Stimulated activated CD4-positive, alpha-beta T cell treated with anti-CD3 and anti-CD28 coated beads, Interleukin-4, amount 100 ng/mL, for 4 hours (primary cell): ENCODE results near the gene TOP2B.

Experiments
- DNase-seq, 2 experiments: peaks; one replicate each; pipeline ENCODE4 v3.0.0-alpha.2; 2020

Gene TOP2B, protein sequence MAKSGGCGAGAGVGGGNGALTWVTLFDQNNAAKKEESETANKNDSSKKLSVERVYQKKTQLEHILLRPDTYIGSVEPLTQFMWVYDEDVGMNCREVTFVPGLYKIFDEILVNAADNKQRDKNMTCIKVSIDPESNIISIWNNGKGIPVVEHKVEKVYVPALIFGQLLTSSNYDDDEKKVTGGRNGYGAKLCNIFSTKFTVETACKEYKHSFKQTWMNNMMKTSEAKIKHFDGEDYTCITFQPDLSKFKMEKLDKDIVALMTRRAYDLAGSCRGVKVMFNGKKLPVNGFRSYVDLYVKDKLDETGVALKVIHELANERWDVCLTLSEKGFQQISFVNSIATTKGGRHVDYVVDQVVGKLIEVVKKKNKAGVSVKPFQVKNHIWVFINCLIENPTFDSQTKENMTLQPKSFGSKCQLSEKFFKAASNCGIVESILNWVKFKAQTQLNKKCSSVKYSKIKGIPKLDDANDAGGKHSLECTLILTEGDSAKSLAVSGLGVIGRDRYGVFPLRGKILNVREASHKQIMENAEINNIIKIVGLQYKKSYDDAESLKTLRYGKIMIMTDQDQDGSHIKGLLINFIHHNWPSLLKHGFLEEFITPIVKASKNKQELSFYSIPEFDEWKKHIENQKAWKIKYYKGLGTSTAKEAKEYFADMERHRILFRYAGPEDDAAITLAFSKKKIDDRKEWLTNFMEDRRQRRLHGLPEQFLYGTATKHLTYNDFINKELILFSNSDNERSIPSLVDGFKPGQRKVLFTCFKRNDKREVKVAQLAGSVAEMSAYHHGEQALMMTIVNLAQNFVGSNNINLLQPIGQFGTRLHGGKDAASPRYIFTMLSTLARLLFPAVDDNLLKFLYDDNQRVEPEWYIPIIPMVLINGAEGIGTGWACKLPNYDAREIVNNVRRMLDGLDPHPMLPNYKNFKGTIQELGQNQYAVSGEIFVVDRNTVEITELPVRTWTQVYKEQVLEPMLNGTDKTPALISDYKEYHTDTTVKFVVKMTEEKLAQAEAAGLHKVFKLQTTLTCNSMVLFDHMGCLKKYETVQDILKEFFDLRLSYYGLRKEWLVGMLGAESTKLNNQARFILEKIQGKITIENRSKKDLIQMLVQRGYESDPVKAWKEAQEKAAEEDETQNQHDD (N-terminal part only)

DNA sequence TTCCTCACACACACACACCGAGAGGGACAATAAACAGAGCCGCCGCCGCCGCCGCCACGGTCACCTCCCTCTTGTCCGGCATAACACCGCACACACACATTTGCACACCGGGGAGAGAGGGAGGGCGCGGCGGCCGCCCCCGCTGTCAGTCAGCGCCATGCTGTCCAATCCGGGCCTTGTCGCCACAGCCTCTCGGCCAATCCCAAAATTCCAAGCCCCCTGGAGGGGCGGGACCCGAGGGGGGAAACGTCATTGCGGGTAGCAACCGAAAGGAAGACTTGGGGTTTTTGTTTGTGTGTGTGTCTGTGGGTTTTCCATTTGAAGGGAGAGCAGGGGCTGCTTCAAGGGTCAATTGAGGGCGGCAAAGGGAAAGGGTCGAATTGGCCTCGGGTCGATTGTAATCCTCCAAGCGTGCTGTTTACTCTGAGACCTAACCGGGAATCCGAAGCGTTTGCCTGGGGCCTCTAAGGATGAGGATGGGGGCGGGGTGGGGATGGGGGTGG lies at the start of gene TOP2B:
Gene TOP2B, minus strand, starts transcription at position 96 of the 503 bp plus-strand sequence. CDS start 610 bp downstream, outside the sequence.
- peak; percentile 86 to 94 for DNase-seq

GRCh38 chr3:25713341-25713985 lies 48.8 kb upstream of the TOP2B start:
- no peak for DNase-seq

GRCh38 chr3:25711090-25711489 lies 46.4 kb upstream of the TOP2B start:
- DNase-seq = no peak

DNA sequence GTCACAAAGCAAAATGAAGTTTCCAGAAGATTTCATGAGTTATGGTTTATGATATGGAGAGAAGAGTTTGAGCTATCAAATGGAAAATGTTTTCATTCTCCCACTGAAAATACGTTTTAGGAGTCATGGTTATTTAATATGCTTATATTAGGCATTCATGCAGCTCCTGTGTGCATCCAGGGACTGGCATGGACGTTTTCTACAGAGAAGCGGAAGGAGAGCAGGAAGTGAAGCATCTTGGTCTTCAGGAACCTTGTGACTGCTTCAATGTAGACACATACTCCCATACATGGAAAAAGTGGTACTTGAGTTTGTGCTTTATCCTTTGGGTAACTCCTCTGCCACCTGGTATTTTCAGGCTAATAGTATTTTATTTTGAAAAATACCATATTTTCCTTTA lies 43.3 kb upstream of the TOP2B start:
- DNase-seq = no peak

DNA sequence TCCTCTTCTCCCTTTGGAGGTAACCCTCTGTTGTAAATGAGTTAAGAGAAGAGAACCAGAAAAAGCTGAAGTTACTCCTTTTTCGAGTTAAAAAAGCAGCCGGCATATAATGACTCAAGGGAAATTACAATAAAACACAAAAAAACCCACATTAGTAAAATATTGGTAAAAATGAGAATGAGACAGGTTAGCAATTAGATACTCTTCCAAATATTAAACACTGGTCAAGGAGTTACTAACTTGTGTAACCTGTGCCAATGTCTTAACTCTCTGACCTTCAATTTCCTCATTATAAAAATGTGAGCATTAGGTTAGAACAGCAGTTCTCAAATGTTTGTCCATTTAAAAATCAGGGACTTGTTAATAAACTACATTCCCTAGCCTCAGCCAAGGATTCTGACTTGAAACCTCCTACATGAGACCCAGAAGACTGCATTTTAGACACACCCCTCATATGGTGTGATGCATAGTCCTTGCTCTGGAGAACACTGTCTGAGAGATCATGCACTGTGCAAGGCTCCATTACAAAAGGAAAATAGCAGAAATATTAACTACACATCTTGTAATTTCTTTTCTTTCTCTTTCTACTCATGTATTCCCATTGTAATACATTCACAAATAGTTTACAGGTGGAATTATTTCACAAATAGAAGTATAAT lies 42.7 kb upstream of the TOP2B start:
- no peak for DNase-seq

DNA sequence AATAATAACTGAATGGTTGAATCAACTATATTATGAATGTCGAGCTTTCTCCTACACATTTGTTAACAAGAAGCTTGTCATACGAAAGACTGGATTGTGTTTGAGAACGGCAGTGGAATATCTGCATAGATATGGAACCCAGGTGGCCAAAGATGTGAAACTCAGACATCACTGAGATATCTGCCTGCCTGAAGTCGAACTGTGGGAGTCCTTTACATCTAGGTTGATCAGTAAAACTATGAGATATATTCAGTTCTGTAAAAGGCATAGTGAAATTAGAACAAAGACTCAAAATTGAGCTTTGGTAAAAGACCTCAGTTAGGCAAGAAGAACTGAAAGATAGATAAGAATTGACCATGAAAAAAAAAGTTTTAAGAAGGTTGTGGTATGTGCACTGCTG lies 41.5 kb upstream of the TOP2B start:
- no peak for DNase-seq

GRCh38 chr3:25697553-25697952 lies 32.8 kb upstream of the TOP2B start:
- DNase-seq = no peak

GRCh38 chr3:25695731-25696420 lies 31.2 kb upstream of the TOP2B start:
- DNase-seq = no peak

DNA sequence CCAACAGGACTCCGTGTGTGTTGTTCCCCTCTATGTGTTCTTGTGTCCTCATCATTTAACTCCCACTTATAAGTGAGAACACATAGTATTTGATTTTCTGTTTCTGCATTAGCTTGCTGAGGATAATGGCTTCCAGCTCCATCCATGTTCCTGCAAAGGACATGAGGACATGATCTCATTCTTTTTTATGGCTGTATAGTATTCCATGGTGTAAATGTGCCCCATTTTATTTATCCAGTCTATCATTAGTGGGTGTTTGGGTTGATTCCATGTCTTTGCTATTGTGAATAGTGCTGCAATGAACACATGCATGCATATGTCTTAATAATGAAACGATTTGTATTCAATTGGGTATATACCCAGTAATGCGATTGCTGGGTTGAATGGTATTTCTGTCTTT lies 28.5 kb upstream of the TOP2B start:
- DNase-seq = no peak

GRCh38 chr3:25692341-25692740 lies 27.6 kb upstream of the TOP2B start:
- DNase-seq = no peak

- no peak for DNase-seq
Measured at GRCh38 chr3:25690768-25691533, 26.2 kb upstream of the TOP2B start.

DNA sequence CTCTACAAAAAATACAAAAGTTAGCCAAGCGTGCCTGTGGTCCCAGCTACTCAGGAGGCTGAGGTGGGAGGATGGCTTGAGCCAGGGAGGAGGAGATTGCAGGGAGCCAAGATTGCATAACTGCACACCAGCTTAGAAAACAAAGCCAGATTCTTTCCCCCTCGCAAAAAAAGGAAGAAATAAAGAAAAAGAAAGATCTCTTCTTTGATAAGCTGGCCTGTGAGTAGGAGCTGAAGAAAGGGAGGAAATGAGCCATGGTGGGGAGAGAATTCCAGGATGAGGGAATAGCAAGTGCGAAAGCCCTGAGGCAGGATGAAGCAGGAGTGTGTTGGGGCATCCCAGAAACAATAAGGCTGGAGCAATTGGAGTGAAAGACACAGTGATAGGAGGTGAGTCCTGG lies 24.5 kb upstream of the TOP2B start:
- no peak for DNase-seq

DNA sequence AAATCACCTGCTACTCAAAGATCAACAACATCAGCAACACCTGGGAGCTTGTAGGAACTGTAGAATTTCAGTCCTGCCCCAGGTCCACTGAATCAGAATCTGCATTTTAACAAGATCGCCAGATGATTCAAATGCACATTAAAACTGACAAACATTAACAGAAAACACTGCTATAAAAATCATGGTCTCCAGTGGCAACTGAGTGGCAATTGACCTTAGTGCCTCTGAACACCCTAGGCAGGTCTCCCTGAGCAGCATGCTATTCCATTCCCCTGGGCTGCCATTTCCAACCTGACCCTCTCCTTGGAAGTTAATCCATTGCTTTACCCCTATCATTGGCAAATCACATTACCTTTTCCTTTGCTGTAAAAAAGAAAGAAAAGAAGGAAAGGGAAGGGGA lies 23.0 kb upstream of the TOP2B start:
- DNase-seq = no peak

- DNase-seq = no peak
Measured at GRCh38 chr3:25686766-25687165, 22.1 kb upstream of the TOP2B start.

GRCh38 chr3:25683882-25684281 lies 19.2 kb upstream of the TOP2B start:
- DNase-seq = no peak

GRCh38 chr3:25683410-25683809 lies 18.7 kb upstream of the TOP2B start:
- no peak for DNase-seq

GRCh38 chr3:25679642-25680302 lies 15.1 kb upstream of the TOP2B start:
- DNase-seq = no peak

- DNase-seq = no peak
Measured at GRCh38 chr3:25679166-25679565, 14.5 kb upstream of the TOP2B start.

DNA sequence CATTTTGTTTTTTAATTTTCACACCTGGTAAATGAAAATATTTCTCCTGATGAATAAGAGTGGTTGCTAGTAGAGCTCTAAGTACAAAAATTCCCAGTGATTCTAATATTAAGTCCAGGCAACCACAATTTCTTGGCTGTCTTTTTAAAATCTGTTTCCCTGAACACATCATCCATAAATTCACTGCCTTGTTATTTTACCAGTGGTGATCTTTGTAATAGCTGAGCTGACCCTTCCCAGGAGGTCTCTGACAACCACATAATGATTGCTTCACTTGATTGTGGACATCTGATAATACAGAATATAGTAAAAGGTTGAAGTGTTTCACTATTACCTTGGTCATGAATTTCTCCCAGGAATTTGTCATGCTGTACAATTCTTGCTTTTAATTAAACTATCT lies 13.9 kb upstream of the TOP2B start:
- no peak for DNase-seq

GRCh38 chr3:25677121-25677520 lies 12.4 kb upstream of the TOP2B start:
- no peak for DNase-seq
